ENCODE results near the gene MYO5A. TPM values are rescaled to one million over a fixed set of nuclear protein-coding genes. Genes with fewer than 3 reads are reported as not detected.

MYO5A gene
- total RNA-seq, 6 donors from 2014 or later, result 24.8 to 76.5 (median 35.5) TPM

- no peak overlapping the region for H3K27ac ChIP-seq
- no peak for DNase-seq
- H3K36me3 ChIP-seq, result peaks cover 0 to 22% (median 3%) of the 10 kb centered on the region in 4 donors
- H3K4me1 ChIP-seq, result no peaks in the 10 kb centered on the region
- TF ChIP-seq, protein P1, sequence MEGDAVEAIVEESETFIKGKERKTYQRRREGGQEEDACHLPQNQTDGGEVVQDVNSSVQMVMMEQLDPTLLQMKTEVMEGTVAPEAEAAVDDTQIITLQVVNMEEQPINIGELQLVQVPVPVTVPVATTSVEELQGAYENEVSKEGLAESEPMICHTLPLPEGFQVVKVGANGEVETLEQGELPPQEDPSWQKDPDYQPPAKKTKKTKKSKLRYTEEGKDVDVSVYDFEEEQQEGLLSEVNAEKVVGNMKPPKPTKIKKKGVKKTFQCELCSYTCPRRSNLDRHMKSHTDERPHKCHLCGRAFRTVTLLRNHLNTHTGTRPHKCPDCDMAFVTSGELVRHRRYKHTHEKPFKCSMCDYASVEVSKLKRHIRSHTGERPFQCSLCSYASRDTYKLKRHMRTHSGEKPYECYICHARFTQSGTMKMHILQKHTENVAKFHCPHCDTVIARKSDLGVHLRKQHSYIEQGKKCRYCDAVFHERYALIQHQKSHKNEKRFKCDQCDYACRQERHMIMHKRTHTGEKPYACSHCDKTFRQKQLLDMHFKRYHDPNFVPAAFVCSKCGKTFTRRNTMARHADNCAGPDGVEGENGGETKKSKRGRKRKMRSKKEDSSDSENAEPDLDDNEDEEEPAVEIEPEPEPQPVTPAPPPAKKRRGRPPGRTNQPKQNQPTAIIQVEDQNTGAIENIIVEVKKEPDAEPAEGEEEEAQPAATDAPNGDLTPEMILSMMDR (IDR thresholded peaks at IDR 0.05), result no peak
- no peak for TF ChIP-seq POLR2A (IDR thresholded peaks at IDR 0.05)
- no peak for TF ChIP-seq POLR2AphosphoS5 (IDR thresholded peaks at IDR 0.05)
- no peak for TF ChIP-seq EP300 (IDR thresholded peaks at IDR 0.05)
- H3K27me3 ChIP-seq, result no peaks in the 10 kb centered on the region
- 95 to 99% methylated on average over 4 of the region's 4 CpGs for WGBS, 2 donors
- H3K9me3 ChIP-seq, result no peaks in the 10 kb centered on the region
- ATAC-seq (ENCODE audit: low FRiP score in 2 of 2), result no peak
- no peak overlapping the region for H3K4me3 ChIP-seq
Measured at GRCh38 chr15:52391069-52391468, 137.6 kb downstream of the MYO5A start.

DNA sequence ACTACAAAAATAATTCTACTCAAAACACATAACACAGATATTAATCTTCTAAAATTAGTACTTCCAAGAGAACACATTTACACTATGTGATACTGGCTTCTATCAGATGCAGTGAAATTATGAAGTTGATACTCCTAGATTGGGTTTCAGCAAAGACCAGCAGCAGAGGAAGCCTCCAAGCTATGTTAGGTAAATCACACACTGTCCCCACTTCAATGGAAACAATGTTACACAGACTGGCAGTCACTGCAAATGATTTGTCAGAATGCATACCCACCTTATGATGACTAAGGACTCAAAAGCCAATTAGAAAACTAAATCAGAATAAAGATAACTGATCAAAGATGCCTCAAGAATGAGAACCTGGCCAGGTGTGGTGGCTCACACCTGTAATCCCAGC is 143.0 kb downstream of the MYO5A start:
- Histone ChIP-seq H3K9me3 (no peaks in the 10 kb centered on the region), H3K36me3 (peaks cover 0 to 43% (median 6%) of the 10 kb centered on the region in 4 donors), H3K27me3 (no peaks in the 10 kb centered on the region), H3K4me1 (no peaks in the 10 kb centered on the region), H3K27ac (no peak overlapping the region), H3K4me3 (no peak overlapping the region)
- no peak for ATAC-seq (ENCODE audit: low FRiP score in 2 of 2)
- no peak for DNase-seq
- TF ChIP-seq POLR2AphosphoS5 (IDR thresholded peaks at IDR 0.05), result no peak
- TF ChIP-seq POLR2A (IDR thresholded peaks at IDR 0.05), result no peak
- TF ChIP-seq EP300 (IDR thresholded peaks at IDR 0.05), result no peak
- TF ChIP-seq, protein P1 (IDR thresholded peaks at IDR 0.05), result no peak

GRCh38 chr15:52383100-52383588 is 145.5 kb downstream of the MYO5A start:
- 91 to 93% methylated on average over 2 of the region's 2 CpGs for WGBS, 2 donors
- Histone ChIP-seq H3K27ac (no peak overlapping the region), H3K9me3 (no peaks in the 10 kb centered on the region), H3K36me3 (peaks cover 0 to 55% (median 5%) of the 10 kb centered on the region in 4 donors), H3K4me3 (no peak overlapping the region), H3K4me1 (no peaks in the 10 kb centered on the region), H3K27me3 (no peaks in the 10 kb centered on the region)
- TF ChIP-seq POLR2A (IDR thresholded peaks at IDR 0.05) (no peak), POLR2AphosphoS5 (IDR thresholded peaks at IDR 0.05) (no peak), EP300 (IDR thresholded peaks at IDR 0.05) (no peak)
- TF ChIP-seq, protein P1 (IDR thresholded peaks at IDR 0.05), result no peak
- ATAC-seq (ENCODE audit: low FRiP score in 2 of 2), result no peak
- DNase-seq, result no peak

DNA sequence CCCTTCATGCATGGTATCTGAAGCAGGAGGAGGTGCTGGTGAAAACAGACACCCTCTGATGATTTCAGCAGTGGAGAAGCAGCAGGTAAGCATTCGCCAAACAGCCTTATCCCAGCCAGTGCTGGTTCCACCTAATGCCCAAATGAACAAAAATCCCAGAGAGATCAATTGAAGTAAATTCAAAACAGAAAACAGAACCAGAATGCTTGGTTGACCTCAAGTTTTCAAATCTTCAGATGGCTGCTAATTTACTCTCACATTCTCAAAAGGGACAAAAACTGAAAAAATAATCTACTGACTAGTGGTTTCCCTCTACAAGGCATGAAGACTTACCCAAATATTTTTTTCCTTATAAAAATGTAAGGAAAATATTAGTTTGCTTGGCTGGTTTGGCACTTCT is 146.0 kb downstream of the MYO5A start:
- DNase-seq (no peak), ATAC-seq (ENCODE audit: low FRiP score in 2 of 2) (no peak)
- WGBS, 2 donors, result 93 to 97% methylated on average over 1 of the region's 1 CpG
- no peaks in the 10 kb centered on the region for H3K27me3 ChIP-seq
- no peak overlapping the region for H3K4me3 ChIP-seq
- no peak overlapping the region for H3K27ac ChIP-seq
- TF ChIP-seq, protein P1 (IDR thresholded peaks at IDR 0.05), result no peak
- TF ChIP-seq POLR2AphosphoS5 (IDR thresholded peaks at IDR 0.05) (no peak), POLR2A (IDR thresholded peaks at IDR 0.05) (no peak), EP300 (IDR thresholded peaks at IDR 0.05) (no peak)
- peaks cover 0 to 50% (median 2%) of the 10 kb centered on the region in 4 donors for H3K36me3 ChIP-seq
- no peaks in the 10 kb centered on the region for H3K9me3 ChIP-seq
- no peaks in the 10 kb centered on the region for H3K4me1 ChIP-seq

GRCh38 chr15:52379395-52380106 is 149.1 kb downstream of the MYO5A start:
- no peaks in the 10 kb centered on the region for H3K4me1 ChIP-seq
- no peak overlapping the region for H3K4me3 ChIP-seq
- WGBS, 2 donors, result 84 to 91% methylated on average over 14 of the region's 14 CpGs
- H3K9me3 ChIP-seq, result no peaks in the 10 kb centered on the region
- no peaks in the 10 kb centered on the region for H3K27me3 ChIP-seq
- ATAC-seq (ENCODE audit: low FRiP score in 2 of 2) (no peak), DNase-seq (no peak)
- H3K27ac ChIP-seq, result no peak overlapping the region
- peaks cover 5 to 66% (median 8%) of the 10 kb centered on the region in 4 donors for H3K36me3 ChIP-seq
- TF ChIP-seq EP300 (IDR thresholded peaks at IDR 0.05) (no peak), POLR2AphosphoS5 (IDR thresholded peaks at IDR 0.05) (no peak), POLR2A (IDR thresholded peaks at IDR 0.05) (no peak)
- TF ChIP-seq, protein P1 (IDR thresholded peaks at IDR 0.05), result no peak
